CD14-positive monocyte (primary cell): ENCODE measurements around the gene ZNF552. TPM values are rescaled to one million over a fixed set of nuclear protein-coding genes. Genes with fewer than 3 reads are reported as not detected.

Experiments
- DNase-seq, 3 donors: peaks; one replicate each; pipeline ENCODE4 v3.0.0-alpha.2; 2011 to 2022
- H2AFZ ChIP-seq: 2 replicates; pipeline ENCODE4 v1.6.0; 2012; ENCODE audit warnings: mild to moderate bottlenecking, low read depth, low read length, inconsistent platforms; ENCODE audit not compliant: insufficient read depth, poor library complexity, severe bottlenecking
- H3K27ac ChIP-seq, 2 donors: 1 replicate in 1 of 2; 2 replicates in 1 of 2; pipeline ENCODE4 v1.5.1; 2012 to 2013; ENCODE audit warnings: low read length in 2 of 2, control low read depth in 1 of 2, inconsistent platforms in 1 of 2, low read depth in 1 of 2, mild to moderate bottlenecking in 1 of 2
- H3K27me3 ChIP-seq, 2 donors: one replicate each; pipeline versions ENCODE4 v1.6.0 to v1.6.1; 2011 to 2013; ENCODE audit warnings: low read length in 2 of 2; ENCODE audit not compliant: control insufficient read depth in 2 of 2, insufficient read depth in 2 of 2
- H3K36me3 ChIP-seq, 2 donors: replicated peaks in 1 of 2; 1 replicate in 1 of 2; 2 replicates in 1 of 2; pipeline versions ENCODE4 v1.5.1 to v1.6.1; 2012 to 2013; ENCODE audit warnings: low read length in 2 of 2, control low read depth in 1 of 2, inconsistent platforms in 1 of 2, mild to moderate bottlenecking in 1 of 2; ENCODE audit not compliant: insufficient read depth in 2 of 2, control insufficient read depth in 1 of 2
- H3K4me1 ChIP-seq, 2 donors: 1 replicate in 1 of 2; 2 replicates in 1 of 2; pipeline versions ENCODE4 v1.5.1 to v1.6.1; 2012 to 2013; ENCODE audit warnings: low read length in 2 of 2, control low read depth in 1 of 2, inconsistent platforms in 1 of 2, mild to moderate bottlenecking in 1 of 2, moderate library complexity in 1 of 2; ENCODE audit not compliant: insufficient read depth in 2 of 2, control insufficient read depth in 1 of 2
- H3K4me2 ChIP-seq: replicated peaks from 2 replicates; pipeline ENCODE3; 2012; ENCODE audit warnings: low read length, moderate library complexity, mild to moderate bottlenecking; ENCODE audit not compliant: poor library complexity, severe bottlenecking; ENCODE audit errors: extremely low read depth
- H3K4me3 ChIP-seq, 3 experiments: fragments of 200-600 bp in 1 of 3; sonication (generic) in 1 of 3; replicated peaks in 1 of 3; 1 replicate in 2 of 3; 2 replicates in 1 of 3; pipeline ENCODE4 v1.5.1; 2011 to 2013; ENCODE audit warnings: low read length in 3 of 3, mild to moderate bottlenecking in 3 of 3, control low read depth in 2 of 3, low read depth in 2 of 3, inconsistent platforms in 1 of 3, moderate library complexity in 1 of 3
- H3K79me2 ChIP-seq: 2 replicates; pipeline ENCODE4 v1.6.0; 2012; ENCODE audit warnings: mild to moderate bottlenecking, control low read depth, inconsistent platforms, low read length, moderate library complexity; ENCODE audit not compliant: insufficient read depth
- H3K9ac ChIP-seq: 2 replicates; pipeline ENCODE4 v1.6.0; 2017; ENCODE audit warnings: low read length, mild to moderate bottlenecking; ENCODE audit not compliant: insufficient read depth, poor library complexity, severe bottlenecking
- H3K9me3 ChIP-seq, 2 donors: replicated peaks in 1 of 2; 1 replicate in 1 of 2; 2 replicates in 1 of 2; pipeline versions ENCODE4 v1.5.1 to v1.6.1; 2012 to 2013; ENCODE audit warnings: low read length in 2 of 2, control low read depth in 1 of 2; ENCODE audit not compliant: control insufficient read depth in 1 of 2, insufficient read depth in 1 of 2
- H4K20me1 ChIP-seq: 2 replicates; pipeline ENCODE4 v1.6.0; 2012; ENCODE audit warnings: mild to moderate bottlenecking, low read length, control low read depth, moderate library complexity; ENCODE audit not compliant: insufficient read depth
- H3K27ac Mint-ChIP-seq, 7 donors: one replicate each; pipeline ENCODE4 v1.8.0; 2020; ENCODE audit warnings: mild to moderate bottlenecking in 7 of 7, mixed read lengths in 7 of 7, moderate library complexity in 6 of 7, inconsistent platforms in 2 of 7
- H3K27me3 Mint-ChIP-seq, 3 donors: one replicate each; pipeline ENCODE4 v1.8.0; 2021 to 2022; ENCODE audit warnings: low read depth in 3 of 3, mild to moderate bottlenecking in 3 of 3, mixed read lengths in 3 of 3, moderate library complexity in 3 of 3, inconsistent platforms in 1 of 3
- H3K36me3 Mint-ChIP-seq, 2 donors: one replicate each; pipeline ENCODE4 v1.8.0; 2020; ENCODE audit warnings: mixed read lengths in 2 of 2, inconsistent platforms in 1 of 2, mild to moderate bottlenecking in 1 of 2
- H3K4me1 Mint-ChIP-seq: one replicate; pipeline ENCODE4 v1.8.0; 2020; ENCODE audit warnings: mild to moderate bottlenecking, mixed read lengths
- H3K4me3 Mint-ChIP-seq, 2 donors: one replicate each; pipeline ENCODE4 v1.8.0; 2020; ENCODE audit warnings: mild to moderate bottlenecking in 2 of 2, mixed read lengths in 2 of 2, moderate library complexity in 1 of 2
- H3K9me3 Mint-ChIP-seq, 7 donors: one replicate each; pipeline ENCODE4 v1.8.0; 2020 to 2022; ENCODE audit warnings: mixed read lengths in 7 of 7, mild to moderate bottlenecking in 6 of 7, moderate library complexity in 6 of 7, inconsistent platforms in 2 of 7
- CTCF ChIP-seq: fragments of 200-600 bp; IDR thresholded peaks from one replicate; pipeline ENCODE4 v1.8.0; 2022; ENCODE audit warnings: antibody characterized with exemption, mild to moderate bottlenecking
- WGBS: methylation state at CpG from one replicate; pipeline ENCODE4 v1.1.5; 2013; ENCODE audit warnings: missing lambda C conversion rate; ENCODE audit not compliant: insufficient coverage; 5-methylcytosine and 5-hydroxymethylcytosine counted together
- intact Hi-C, 2 donors: fragments of 100-400 bp; cut with micrococcal nuclease; formaldehyde crosslinking; loops; one replicate each; pipeline versions ENCODE4 v1.15.0 to v1.15.1; 2023
- polyA plus RNA-seq, 3 donors: library from polyadenylated mRNA; depleted of rRNA in 1 of 3; unstranded in 2 of 3; stranded (reverse) in 1 of 3; fragments of 300-500 nt in 2 of 3; fragments of >200 nt in 1 of 3; fragmentation: Illumina TruSeq in 2 of 3; gene quantifications; 1 replicate in 2 of 3; 2 replicates in 1 of 3; pipeline ENCODE4 v1.2.3, GENCODE V29; 2012 to 2021

Gene ZNF552
- polyA plus RNA-seq, 3 donors: 2.0 to 4.3 (median 2.9) TPM

- Histone ChIP-seq H2AFZ (peak overlapping the region; percentile 98), H3K4me1 (peaks cover 18 to 29% of the 10 kb centered on the region in 2 donors), H3K4me2 (peak overlapping the region; percentile 95), H3K27ac (peak overlapping the region; percentile 67 to 85), H3K79me2 (peaks cover 43% of the 10 kb centered on the region), H3K9ac (peak overlapping the region; percentile 86), H3K9me3 (no peaks in the 10 kb centered on the region), H3K36me3 (peaks cover 0 to 2% of the 10 kb centered on the region in 2 donors), H4K20me1 (no peaks in the 10 kb centered on the region), H3K27me3 (no peaks in the 10 kb centered on the region), H3K4me3 (peak overlapping the region; percentile 65 to 96 (median 89))
- peaks cover 0 to 5% (median 0%) of the 10 kb centered on the region in 3 donors for H3K27me3 Mint-ChIP-seq
- WGBS: under 1% methylated on average over 43 of the region's 44 CpGs
- peak overlapping the region; percentile 90 to 97 (median 95) for H3K27ac Mint-ChIP-seq
- H3K4me1 Mint-ChIP-seq: peaks cover 30% of the 10 kb centered on the region
- peak overlapping the region; percentile 95 to 98 for H3K4me3 Mint-ChIP-seq
- DNase-seq: peak; percentile 84 to 88 (median 87)
- no peaks in the 10 kb centered on the region for H3K9me3 Mint-ChIP-seq
- peaks cover 13 to 17% of the 10 kb centered on the region in 2 donors for H3K36me3 Mint-ChIP-seq
- TF ChIP-seq CTCF: no peak
- intact Hi-C loops: loop anchor here in 1 of 2 donors (1.0 to 5.0 kb wide), 2 partner anchors 31 to 72 kb away; partner anchors contain the start of gene ZNF776
Observed at GRCh38 chr19:57819475-57820148, 4.9 kb upstream of the ZNF552 start.

- no peak for TF ChIP-seq CTCF
- Mint-ChIP-seq H3K36me3 (peaks cover 10 to 14% of the 10 kb centered on the region in 2 donors), H3K27ac (no peak overlapping the region), H3K9me3 (no peaks in the 10 kb centered on the region), H3K27me3 (peaks cover 0 to 5% (median 0%) of the 10 kb centered on the region in 3 donors), H3K4me3 (no peak overlapping the region), H3K4me1 (peaks cover 40% of the 10 kb centered on the region)
- 100% methylated on average over 7 of the region's 7 CpGs for WGBS
- no peaks in the 10 kb centered on the region for H4K20me1 ChIP-seq
- peaks cover 44% of the 10 kb centered on the region for H3K79me2 ChIP-seq
- H2AFZ ChIP-seq: peak overlapping the region; percentile 98
- no peaks in the 10 kb centered on the region for H3K27me3 ChIP-seq
- intact Hi-C loops: loop anchor here in 1 of 2 donors (5.0 kb wide), 1 partner anchor 71 kb away; the partner anchor contains the start of gene ZNF776
- no peaks in the 10 kb centered on the region for H3K9me3 ChIP-seq
- H3K9ac ChIP-seq: no peak overlapping the region
- H3K4me1 ChIP-seq: peaks cover 29 to 41% of the 10 kb centered on the region in 2 donors
- no peaks in the 10 kb centered on the region for H3K36me3 ChIP-seq
- no peak overlapping the region for H3K27ac ChIP-seq
- H3K4me3 ChIP-seq: no peak overlapping the region
- H3K4me2 ChIP-seq: no peak overlapping the region
- no peak for DNase-seq
Observed at GRCh38 chr19:57818378-57818777, 3.7 kb upstream of the ZNF552 start.
